Adrenal gland (tissue), 5 donors: Measurements from ENCODE around the gene GALNTL6.
"Not testable (repeated sequence)": the region's sequence is repeated elsewhere in the genome, so short reads cannot be mapped to it uniquely, and the experiment has no call there.

Experiments
- POLR2A ChIP-seq, 2 donors: fragments of 450-650 bp; IDR thresholded peaks; one replicate each; pipeline ENCODE4 v1.6.1; 2017; ENCODE audit warnings: antibody characterized with exemption in 2 of 2, mild to moderate bottlenecking in 2 of 2, moderate library complexity in 1 of 2
- TF ChIP-seq, protein P1 (sequence below), 6 experiments: fragments of 450-650 bp in 4 of 6; fragments of 200-600 bp in 2 of 6; sonication (generic) in 1 of 6; IDR thresholded peaks; 1 replicate in 5 of 6; 2 replicates in 1 of 6; pipeline versions ENCODE4 v1.5.1 to v1.8.0; 2016 to 2021; ENCODE audit warnings: antibody characterized with exemption in 6 of 6, mild to moderate bottlenecking in 2 of 6, moderate library complexity in 1 of 6
- donor health status: DM: no; HTN: no; CAD: no.

DNA sequence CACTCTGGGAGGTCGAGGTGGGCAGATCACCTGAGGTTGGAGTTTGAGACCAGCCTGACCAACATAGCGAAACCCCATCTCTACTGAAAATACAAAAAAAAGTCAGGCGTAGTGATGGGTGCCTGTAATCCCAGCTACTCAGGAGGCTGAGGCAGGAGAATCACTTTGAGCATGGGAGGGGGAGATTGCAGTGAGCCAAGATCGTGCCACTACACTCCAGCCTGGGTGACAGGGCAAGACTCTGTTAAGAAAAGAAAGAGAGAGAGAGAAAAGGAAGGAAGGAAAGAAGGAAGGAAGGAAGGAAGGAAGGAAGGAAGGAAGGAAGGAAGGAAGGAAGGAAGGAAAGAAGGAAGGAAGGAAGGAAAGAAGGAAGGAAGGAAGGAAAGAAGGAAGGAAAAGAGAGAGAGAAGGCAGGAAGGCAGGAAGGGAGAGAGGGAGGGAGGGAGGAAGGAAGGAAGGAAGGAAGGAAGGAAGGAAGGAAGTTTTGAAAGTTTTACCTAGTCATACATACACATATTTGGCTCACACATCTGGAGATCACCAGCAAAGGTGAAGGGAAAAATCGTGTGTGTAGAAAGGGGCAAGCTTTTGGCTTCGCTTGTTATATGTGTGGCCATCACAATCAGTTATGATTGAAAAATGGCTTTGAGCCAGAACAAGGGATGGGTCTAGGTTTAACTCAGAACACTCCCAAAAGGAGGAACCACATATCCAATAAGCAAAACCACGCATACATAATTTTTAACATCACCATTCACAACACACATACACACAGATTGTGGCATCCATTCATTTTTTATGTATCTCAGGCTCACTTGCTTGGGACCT, 1208.8 kb downstream of the GALNTL6 start:
- TF ChIP-seq, protein P1, sequence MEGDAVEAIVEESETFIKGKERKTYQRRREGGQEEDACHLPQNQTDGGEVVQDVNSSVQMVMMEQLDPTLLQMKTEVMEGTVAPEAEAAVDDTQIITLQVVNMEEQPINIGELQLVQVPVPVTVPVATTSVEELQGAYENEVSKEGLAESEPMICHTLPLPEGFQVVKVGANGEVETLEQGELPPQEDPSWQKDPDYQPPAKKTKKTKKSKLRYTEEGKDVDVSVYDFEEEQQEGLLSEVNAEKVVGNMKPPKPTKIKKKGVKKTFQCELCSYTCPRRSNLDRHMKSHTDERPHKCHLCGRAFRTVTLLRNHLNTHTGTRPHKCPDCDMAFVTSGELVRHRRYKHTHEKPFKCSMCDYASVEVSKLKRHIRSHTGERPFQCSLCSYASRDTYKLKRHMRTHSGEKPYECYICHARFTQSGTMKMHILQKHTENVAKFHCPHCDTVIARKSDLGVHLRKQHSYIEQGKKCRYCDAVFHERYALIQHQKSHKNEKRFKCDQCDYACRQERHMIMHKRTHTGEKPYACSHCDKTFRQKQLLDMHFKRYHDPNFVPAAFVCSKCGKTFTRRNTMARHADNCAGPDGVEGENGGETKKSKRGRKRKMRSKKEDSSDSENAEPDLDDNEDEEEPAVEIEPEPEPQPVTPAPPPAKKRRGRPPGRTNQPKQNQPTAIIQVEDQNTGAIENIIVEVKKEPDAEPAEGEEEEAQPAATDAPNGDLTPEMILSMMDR (IDR thresholded peaks at IDR 0.05) = not testable (repeated sequence)
- not testable (repeated sequence) for TF ChIP-seq POLR2A (IDR thresholded peaks at IDR 0.05)
